K562 (cell line): Measurements from ENCODE around the gene TPM4. TPM values are rescaled to one million over a fixed set of nuclear protein-coding genes. Genes with fewer than 3 reads are reported as not detected.

ENCODE experiments used
- BRD9 ChIP-seq: fragments of 450-650 bp; IDR thresholded peaks from 2 replicates; pipeline ENCODE4 v1.6.1; 2018; ENCODE audit warnings: low read depth; ENCODE audit not compliant: partially characterized antibody
- DMBX1 ChIP-seq: fragments of 250-450 bp; sonication (Bioruptor Pico); IDR thresholded peaks from 2 replicates; pipeline ENCODE4 v1.8.0; 2022; ENCODE audit warnings: inconsistent platforms, mild to moderate bottlenecking, moderate library complexity, borderline replicate concordance
- DPF2 ChIP-seq: fragments of 450-650 bp; IDR thresholded peaks from 2 replicates; pipeline ENCODE4 v1.6.1; 2016
- EHMT2 ChIP-seq: fragments of 450-650 bp; IDR thresholded peaks from 2 replicates; pipeline ENCODE4 v1.6.1; 2018; ENCODE audit warnings: antibody characterized with exemption
- GABPA ChIP-seq: fragments of 200-800 bp; sonication (Bioruptor generic); conservative IDR thresholded peaks from 2 replicates; pipeline ENCODE4 v1.6.1; 2016; ENCODE audit warnings: low read depth, missing genetic modification characterization, missing compliant biosample characterization
- IFI16 ChIP-seq: fragments of 250-450 bp; sonication (Bioruptor Pico); IDR thresholded peaks from 2 replicates; pipeline ENCODE4 v2.1.2; 2022; ENCODE audit warnings: mild to moderate bottlenecking, inconsistent platforms
- MEF2A ChIP-seq: IDR thresholded peaks from 2 replicates; pipeline ENCODE4 v1.6.1; 2011; ENCODE audit warnings: low read depth, mild to moderate bottlenecking, low read length, moderate library complexity; ENCODE audit not compliant: control insufficient read depth
- MEIS2 ChIP-seq: fragments of 450-650 bp; IDR thresholded peaks from 2 replicates; pipeline ENCODE4 v1.6.1; 2014; ENCODE audit warnings: mild to moderate bottlenecking; ENCODE audit not compliant: partially characterized antibody
- MTA1 ChIP-seq: fragments of 450-650 bp; IDR thresholded peaks from 2 replicates; pipeline ENCODE4 v1.6.1; 2017; ENCODE audit warnings: borderline replicate concordance
- NCOA6 ChIP-seq: fragments of 450-650 bp; IDR thresholded peaks from 2 replicates; pipeline ENCODE4 v1.6.1; 2017; ENCODE audit warnings: mild to moderate bottlenecking
- NFIC ChIP-seq: fragments of 450-650 bp; IDR thresholded peaks from 2 replicates; pipeline ENCODE4 v1.6.1; 2017; ENCODE audit warnings: mild to moderate bottlenecking, inconsistent platforms
- NR1H2 ChIP-seq: sonication (generic); formaldehyde crosslinking; IDR thresholded peaks from 2 replicates; pipeline ENCODE4 v1.4.0; 2020; ENCODE audit warnings: mild to moderate bottlenecking, missing genetic modification reagents
- NR3C1 ChIP-seq: sonication (generic); formaldehyde crosslinking; IDR thresholded peaks from 2 replicates; pipeline ENCODE4 v1.8.1; 2022; ENCODE audit warnings: missing genetic modification reagents
- PHTF2 ChIP-seq: fragments of 250-450 bp; sonication (Bioruptor Pico); IDR thresholded peaks from 2 replicates; pipeline ENCODE4 v1.5.0; 2021; ENCODE audit warnings: mild to moderate bottlenecking
- PPARD ChIP-seq: fragments of 250-450 bp; sonication (Bioruptor Pico); IDR thresholded peaks from 2 replicates; pipeline ENCODE4 v1.8.0; 2022; ENCODE audit warnings: inconsistent platforms, mild to moderate bottlenecking, moderate library complexity
- RAD21 ChIP-seq, 2 experiments: fragments of 250-450 bp in 1 of 2; fragments of 450-650 bp in 1 of 2; sonication (Bioruptor Pico) in 1 of 2; formaldehyde crosslinking in 1 of 2; IDR thresholded peaks in 1 of 2; conservative IDR thresholded peaks in 1 of 2; 2 replicates each; pipeline versions ENCODE4 v1.4.0 to v1.8.0; 2020 to 2022; ENCODE audit warnings: mild to moderate bottlenecking in 2 of 2, moderate library complexity in 1 of 2
- TCF3 ChIP-seq: sonication (generic); formaldehyde crosslinking; IDR thresholded peaks from 2 replicates; pipeline ENCODE4 v1.4.0; 2020; ENCODE audit warnings: mild to moderate bottlenecking, missing genetic modification reagents
- TGIF2 ChIP-seq: sonication (generic); formaldehyde crosslinking; IDR thresholded peaks from 2 replicates; pipeline ENCODE4 v1.8.1; 2022; ENCODE audit warnings: mild to moderate bottlenecking, missing genetic modification reagents, moderate library complexity
- TRIM28 ChIP-seq: fragments of 450-650 bp; IDR thresholded peaks from 2 replicates; pipeline ENCODE4 v1.6.1; 2017
- ZC3H8 ChIP-seq: fragments of 450-650 bp; IDR thresholded peaks from 2 replicates; pipeline ENCODE4 v1.6.1; 2017
- ZNF224 ChIP-seq: sonication (generic); formaldehyde crosslinking; IDR thresholded peaks from 2 replicates; pipeline ENCODE4 v1.8.0; 2022; ENCODE audit warnings: mild to moderate bottlenecking, missing genetic modification reagents
- ZNF316 ChIP-seq: fragments of 450-650 bp; IDR thresholded peaks from 2 replicates; pipeline ENCODE4 v1.6.1; 2016
- ZNF324 ChIP-seq: fragments of 250-450 bp; sonication (Bioruptor Pico); IDR thresholded peaks from 2 replicates; pipeline ENCODE4 v1.4.0; 2020; ENCODE audit warnings: mild to moderate bottlenecking
- ZNF57 ChIP-seq: fragments of 450-650 bp; formaldehyde crosslinking; IDR thresholded peaks from 2 replicates; pipeline ENCODE4 v1.4.0; 2020; ENCODE audit warnings: mild to moderate bottlenecking, moderate library complexity
- polyA plus RNA-seq, 8 experiments: library from polyadenylated mRNA; depleted of rRNA in 4 of 8; stranded (reverse) in 5 of 8; unstranded in 3 of 8; fragments of >200 nt; fragmentation: Nextera tagmentation in 2 of 8; fragmentation: Illumina TruSeq in 1 of 8; extraction: Ambion mirVana in 2 of 8; extraction: Trizol in 1 of 8; gene quantifications; 2 replicates each; pipeline versions ENCODE4 v1.2.1 to v1.2.3, GENCODE V29; 2011 to 2014; ENCODE audit warnings: inconsistent platforms in 1 of 8, missing spikeins in 1 of 8
- total RNA-seq, 7 experiments: library from RNA; depleted of rRNA in 6 of 7; stranded (reverse); fragments of >200 nt in 6 of 7; fragmentation: Illumina TruSeq in 2 of 7; extraction: Trizol in 2 of 7; gene quantifications; 2 replicates each; pipeline versions ENCODE4 v1.2.1 to v1.2.3, GENCODE V29; 2011 to 2021; ENCODE audit warnings: low replicate concordance in 1 of 7
- TF ChIP-seq, protein P1 (sequence below): sonication (generic); formaldehyde crosslinking; IDR thresholded peaks from 2 replicates; pipeline ENCODE4 v1.4.0; 2020; ENCODE audit warnings: mild to moderate bottlenecking, missing genetic modification reagents
- TF ChIP-seq, protein P2 (sequence below): sonication (generic); formaldehyde crosslinking; IDR thresholded peaks from 2 replicates; pipeline ENCODE4 v1.8.1; 2023; ENCODE audit warnings: mild to moderate bottlenecking, missing genetic modification reagents, moderate library complexity
- TF ChIP-seq, protein P3 (sequence below): fragments of 250-450 bp; sonication (Bioruptor Pico); IDR thresholded peaks from 2 replicates; pipeline ENCODE4 v1.4.0; 2020
- TF ChIP-seq, protein P4 (sequence below): fragments of 450-650 bp; formaldehyde crosslinking; IDR thresholded peaks from 2 replicates; pipeline ENCODE4 v1.4.0; 2022; ENCODE audit warnings: missing genetic modification characterization

The TPM4 gene
- total and polyA plus RNA-seq, 9 of the 15 experiments (the other 6 are each of a cell fraction or from before 2014, with no cell fraction given) = 28.1 to 111 (median 77.4) TPM

DNA sequence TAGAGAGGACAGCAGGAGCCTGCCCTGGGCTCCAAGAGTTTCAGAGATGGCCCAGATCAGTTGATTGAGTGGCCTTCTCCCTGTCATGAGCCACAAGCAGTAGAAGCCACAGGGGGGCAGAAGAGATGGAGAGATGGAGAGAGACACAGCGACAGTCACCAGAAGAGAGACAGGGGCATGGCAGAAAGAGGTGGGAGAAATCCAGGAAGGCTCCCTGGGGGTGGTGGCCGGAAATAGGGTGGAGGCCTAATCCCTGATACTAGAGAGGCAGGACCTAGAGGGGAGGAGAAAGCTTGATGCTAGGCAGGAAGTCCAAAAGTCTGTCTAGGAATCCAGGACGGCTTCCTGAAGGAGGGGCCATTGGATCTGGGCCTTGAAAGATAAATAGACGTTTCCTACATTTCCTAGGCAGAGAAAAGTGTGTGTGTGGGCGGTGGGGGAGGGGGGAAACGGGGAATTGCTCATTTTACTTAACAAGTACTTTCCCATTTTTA is 9.6 kb upstream of the TPM4 start (continued):
- TF ChIP-seq, protein P1, sequence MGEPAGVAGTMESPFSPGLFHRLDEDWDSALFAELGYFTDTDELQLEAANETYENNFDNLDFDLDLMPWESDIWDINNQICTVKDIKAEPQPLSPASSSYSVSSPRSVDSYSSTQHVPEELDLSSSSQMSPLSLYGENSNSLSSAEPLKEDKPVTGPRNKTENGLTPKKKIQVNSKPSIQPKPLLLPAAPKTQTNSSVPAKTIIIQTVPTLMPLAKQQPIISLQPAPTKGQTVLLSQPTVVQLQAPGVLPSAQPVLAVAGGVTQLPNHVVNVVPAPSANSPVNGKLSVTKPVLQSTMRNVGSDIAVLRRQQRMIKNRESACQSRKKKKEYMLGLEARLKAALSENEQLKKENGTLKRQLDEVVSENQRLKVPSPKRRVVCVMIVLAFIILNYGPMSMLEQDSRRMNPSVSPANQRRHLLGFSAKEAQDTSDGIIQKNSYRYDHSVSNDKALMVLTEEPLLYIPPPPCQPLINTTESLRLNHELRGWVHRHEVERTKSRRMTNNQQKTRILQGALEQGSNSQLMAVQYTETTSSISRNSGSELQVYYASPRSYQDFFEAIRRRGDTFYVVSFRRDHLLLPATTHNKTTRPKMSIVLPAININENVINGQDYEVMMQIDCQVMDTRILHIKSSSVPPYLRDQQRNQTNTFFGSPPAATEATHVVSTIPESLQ (CRISPR knock-in tag) = no peak
- TF ChIP-seq IFI16 (CRISPR knock-in tag) (no peak), RAD21 (CRISPR knock-in tag; conservative IDR thresholded peaks at IDR 0.05 in 1 of 2, IDR thresholded peaks at IDR 0.05 in 1 of 2) (peak; percentile 26 to 73), DPF2 (peak; percentile 57; the same call in 1 of the 2 replicates), ZNF57 (CRISPR knock-in tag) (no peak), BRD9 (no peak), NFIC (no peak; the same call in none of the 2 replicates), MEF2A (no peak), TRIM28 (0 out of 2 replicates have a peak, but pooled peaks have one; percentile 37), EHMT2 (no peak), MTA1 (0 out of 2 replicates have a peak, but pooled peaks have one; percentile 19), GABPA (tag) (peak; percentile 58), NCOA6 (no peak), ZNF224 (CRISPR knock-in tag) (no peak), NR1H2 (CRISPR knock-in tag) (no peak), PPARD (CRISPR knock-in tag) (no peak), MEIS2 (peak; percentile 52), NR3C1 (CRISPR knock-in tag) (no peak), ZNF316 (no peak), ZNF324 (CRISPR knock-in tag) (no peak), ZC3H8 (no peak), TCF3 (CRISPR knock-in tag) (no peak), PHTF2 (no peak), TGIF2 (no peak), DMBX1 (CRISPR knock-in tag) (no peak)
- TF ChIP-seq, protein P2, sequence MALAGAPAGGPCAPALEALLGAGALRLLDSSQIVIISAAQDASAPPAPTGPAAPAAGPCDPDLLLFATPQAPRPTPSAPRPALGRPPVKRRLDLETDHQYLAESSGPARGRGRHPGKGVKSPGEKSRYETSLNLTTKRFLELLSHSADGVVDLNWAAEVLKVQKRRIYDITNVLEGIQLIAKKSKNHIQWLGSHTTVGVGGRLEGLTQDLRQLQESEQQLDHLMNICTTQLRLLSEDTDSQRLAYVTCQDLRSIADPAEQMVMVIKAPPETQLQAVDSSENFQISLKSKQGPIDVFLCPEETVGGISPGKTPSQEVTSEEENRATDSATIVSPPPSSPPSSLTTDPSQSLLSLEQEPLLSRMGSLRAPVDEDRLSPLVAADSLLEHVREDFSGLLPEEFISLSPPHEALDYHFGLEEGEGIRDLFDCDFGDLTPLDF (CRISPR knock-in tag) = no peak
- TF ChIP-seq, protein P3, sequence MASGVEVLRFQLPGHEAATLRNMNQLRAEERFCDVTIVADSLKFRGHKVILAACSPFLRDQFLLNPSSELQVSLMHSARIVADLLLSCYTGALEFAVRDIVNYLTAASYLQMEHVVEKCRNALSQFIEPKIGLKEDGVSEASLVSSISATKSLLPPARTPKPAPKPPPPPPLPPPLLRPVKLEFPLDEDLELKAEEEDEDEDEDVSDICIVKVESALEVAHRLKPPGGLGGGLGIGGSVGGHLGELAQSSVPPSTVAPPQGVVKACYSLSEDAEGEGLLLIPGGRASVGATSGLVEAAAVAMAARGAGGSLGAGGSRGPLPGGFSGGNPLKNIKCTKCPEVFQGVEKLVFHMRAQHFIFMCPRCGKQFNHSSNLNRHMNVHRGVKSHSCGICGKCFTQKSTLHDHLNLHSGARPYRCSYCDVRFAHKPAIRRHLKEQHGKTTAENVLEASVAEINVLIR = no peak
- TF ChIP-seq, protein P4, sequence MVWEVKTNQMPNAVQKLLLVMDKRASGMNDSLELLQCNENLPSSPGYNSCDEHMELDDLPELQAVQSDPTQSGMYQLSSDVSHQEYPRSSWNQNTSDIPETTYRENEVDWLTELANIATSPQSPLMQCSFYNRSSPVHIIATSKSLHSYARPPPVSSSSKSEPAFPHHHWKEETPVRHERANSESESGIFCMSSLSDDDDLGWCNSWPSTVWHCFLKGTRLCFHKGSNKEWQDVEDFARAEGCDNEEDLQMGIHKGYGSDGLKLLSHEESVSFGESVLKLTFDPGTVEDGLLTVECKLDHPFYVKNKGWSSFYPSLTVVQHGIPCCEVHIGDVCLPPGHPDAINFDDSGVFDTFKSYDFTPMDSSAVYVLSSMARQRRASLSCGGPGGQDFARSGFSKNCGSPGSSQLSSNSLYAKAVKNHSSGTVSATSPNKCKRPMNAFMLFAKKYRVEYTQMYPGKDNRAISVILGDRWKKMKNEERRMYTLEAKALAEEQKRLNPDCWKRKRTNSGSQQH (CRISPR knock-in tag) = no peak; the same call in 1 of the 2 replicates
